COLO829 (cell line): ENCODE results near the gene SAXO1.
"Not testable (repeated sequence)": the region's sequence is repeated elsewhere in the genome, so short reads cannot be mapped to it uniquely, and the experiment has no call there.

ENCODE experiments used
- DNase-seq: peaks from one replicate; pipeline ENCODE4 v3.0.0; 2012; ENCODE audit warnings: low spot score

The SAXO1 gene

GRCh38 chr9:19033015-19033414 is at the start of gene SAXO1:
Gene SAXO1, minus strand, starts transcription at chr9:19033209. Its CDS starts 301 bp downstream, at chr9:19032908.
- no peak for DNase-seq

GRCh38 chr9:19074836-19075235 is 41.8 kb upstream of the SAXO1 start:
- DNase-seq, result peak; percentile 34

GRCh38 chr9:19074229-19074628 is 41.2 kb upstream of the SAXO1 start:
- no peak for DNase-seq

- no peak for DNase-seq
Observed at GRCh38 chr9:19057033-19057432, 24.0 kb upstream of the SAXO1 start.

- no peak for DNase-seq
Observed at GRCh38 chr9:19050637-19051591, 17.9 kb upstream of the SAXO1 start.

GRCh38 chr9:19049917-19050636 is 17.1 kb upstream of the SAXO1 start:
- DNase-seq, result no peak

GRCh38 chr9:19048966-19049916 is 16.2 kb upstream of the SAXO1 start, which contains the start of gene RRAGA:
Gene RRAGA, plus strand, starts transcription at chr9:19049427. Its CDS starts 233 bp downstream, at chr9:19049660.
- DNase-seq, result peak; percentile 81

- DNase-seq, result no peak
Observed at GRCh38 chr9:19036611-19037010, 3.6 kb upstream of the SAXO1 start.

- no peak for DNase-seq
Observed at GRCh38 chr9:19032406-19032805, 603 bp downstream of the SAXO1 start.

- no peak for DNase-seq
Observed at GRCh38 chr9:19030899-19031298, 2.1 kb downstream of the SAXO1 start.

- DNase-seq, result peak; percentile 67
Observed at GRCh38 chr9:19028835-19029451, 4.1 kb downstream of the SAXO1 start.

GRCh38 chr9:19027825-19028224 is 5.2 kb downstream of the SAXO1 start:
- DNase-seq, result no peak

- DNase-seq, result no peak
Observed at GRCh38 chr9:19026375-19026774, 6.6 kb downstream of the SAXO1 start.

- no peak for DNase-seq
Observed at GRCh38 chr9:19023078-19023477, 9.9 kb downstream of the SAXO1 start.

GRCh38 chr9:19022206-19022605 is 10.8 kb downstream of the SAXO1 start:
- no peak for DNase-seq

- DNase-seq, result not testable (repeated sequence)
Observed at GRCh38 chr9:19021649-19022048, 11.4 kb downstream of the SAXO1 start.

- no peak for DNase-seq
Observed at GRCh38 chr9:19020886-19021455, 12.0 kb downstream of the SAXO1 start.

- no peak for DNase-seq
Observed at GRCh38 chr9:19018201-19018600, 14.8 kb downstream of the SAXO1 start.

GRCh38 chr9:19009391-19009965 is 23.5 kb downstream of the SAXO1 start:
- no peak for DNase-seq

GRCh38 chr9:19000133-19000532 is 32.9 kb downstream of the SAXO1 start:
- no peak for DNase-seq
